HG02840 (cell line): ENCODE results near the gene CUL3.
"Not testable (repeated sequence)": the region's sequence is repeated elsewhere in the genome, so short reads cannot be mapped to it uniquely, and the experiment has no call there.

Experiments
- ATAC-seq: cut with Tn5 transposase; IDR thresholded peaks from one replicate; pipeline ENCODE4 v1.9.1; 2021; ENCODE audit warnings: mild to moderate bottlenecking, moderate library complexity, moderate number of reproducible peaks; ENCODE audit not compliant: unreplicated experiment, low FRiP score

Gene CUL3

GRCh38 chr2:224583033-224583432 lies 2.1 kb downstream of the CUL3 start:
- not testable (repeated sequence) for ATAC-seq

- no peak for ATAC-seq
These were observed 4.9 kb downstream of the CUL3 start for GRCh38 chr2:224580248-224580647.

GRCh38 chr2:224579411-224579810 lies 5.8 kb downstream of the CUL3 start:
- no peak for ATAC-seq

DNA sequence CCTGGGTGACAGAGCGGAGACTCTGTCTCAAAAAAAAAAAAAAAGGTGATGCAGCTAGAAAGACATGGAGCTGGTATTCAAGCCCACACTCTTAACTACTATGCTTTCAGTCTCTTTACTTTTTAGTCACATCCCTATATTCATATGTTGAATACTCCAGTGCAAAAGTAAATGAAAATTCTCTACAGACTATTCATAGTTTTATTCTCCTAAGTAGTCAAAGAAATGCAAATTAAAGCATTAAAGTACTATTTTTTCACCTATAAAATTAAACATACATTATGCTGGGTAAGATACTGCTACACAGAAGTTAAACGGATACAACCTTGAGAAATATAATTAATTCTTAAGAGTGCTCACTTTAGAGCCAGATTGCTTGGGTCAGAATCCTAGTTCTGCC lies 7.6 kb downstream of the CUL3 start:
- no peak for ATAC-seq

DNA sequence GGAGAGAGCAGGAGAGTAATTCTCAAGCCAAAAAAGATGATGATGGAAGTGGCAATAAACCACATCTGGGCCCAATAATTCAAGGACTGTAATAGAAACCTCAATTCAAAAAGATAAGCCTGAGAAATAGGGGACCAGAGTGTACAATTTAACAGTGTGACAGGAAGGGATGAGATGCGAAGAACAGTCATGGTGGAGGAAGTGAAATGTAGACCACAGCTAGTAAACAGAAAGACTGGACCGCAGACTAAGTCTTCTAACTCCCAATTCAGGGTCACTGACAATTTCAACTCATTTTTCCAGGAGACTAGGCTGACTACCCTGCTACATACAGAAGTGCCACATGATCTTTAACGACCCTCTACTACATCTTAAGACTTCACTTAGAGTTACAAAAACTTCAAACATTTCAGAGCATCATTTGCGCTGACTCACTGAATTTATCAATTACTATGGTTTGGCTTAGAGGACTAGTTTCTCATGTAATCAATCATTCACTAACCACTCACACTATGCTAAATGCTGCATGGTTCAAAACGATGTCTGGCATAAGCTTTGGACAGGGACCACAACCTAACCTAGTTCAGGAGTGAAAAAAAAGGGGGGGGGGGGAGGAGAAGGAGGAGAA lies 9.0 kb downstream of the CUL3 start:
- peak; percentile 69 for ATAC-seq

- ATAC-seq: no peak
These were observed 10.6 kb downstream of the CUL3 start for GRCh38 chr2:224574423-224575084.

DNA sequence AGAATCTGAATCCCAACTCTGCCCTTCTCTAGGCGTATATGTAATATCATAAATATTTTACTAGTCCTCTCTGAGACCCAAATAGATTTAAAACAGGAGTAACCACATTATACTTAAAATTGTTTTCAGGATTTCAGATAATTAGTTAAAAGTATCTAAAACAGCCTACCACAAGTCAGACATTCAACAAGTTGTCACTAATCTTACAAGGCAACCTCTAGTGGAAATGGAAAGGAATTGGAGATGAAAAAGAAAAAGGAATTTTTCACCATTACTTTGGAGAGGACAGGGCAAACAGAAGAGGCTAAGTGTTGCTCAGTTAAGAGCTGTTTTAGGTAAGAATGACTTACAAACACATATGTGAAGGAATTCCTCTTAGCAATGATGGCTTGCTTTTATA lies 11.4 kb downstream of the CUL3 start:
- no peak for ATAC-seq

DNA sequence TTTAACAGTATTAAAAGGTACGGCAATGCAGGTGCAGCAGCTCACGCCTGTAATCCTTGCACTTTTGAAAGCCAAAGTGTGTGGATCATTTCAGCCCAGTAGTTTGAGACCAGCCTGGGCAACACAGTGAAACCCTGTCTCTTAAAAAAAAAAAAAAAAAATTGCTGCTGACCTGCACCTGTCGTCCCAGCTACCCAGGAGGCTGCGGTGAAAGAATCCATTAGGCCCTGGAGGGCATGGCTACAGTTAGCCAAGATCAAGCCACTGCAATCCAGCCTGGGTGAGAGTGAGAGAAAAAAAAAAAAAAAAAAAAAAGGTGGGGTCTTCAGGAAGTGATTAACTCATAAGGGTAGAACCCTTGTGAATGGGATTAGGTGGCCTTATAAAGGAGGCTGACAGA lies 12.8 kb downstream of the CUL3 start:
- ATAC-seq: no peak

DNA sequence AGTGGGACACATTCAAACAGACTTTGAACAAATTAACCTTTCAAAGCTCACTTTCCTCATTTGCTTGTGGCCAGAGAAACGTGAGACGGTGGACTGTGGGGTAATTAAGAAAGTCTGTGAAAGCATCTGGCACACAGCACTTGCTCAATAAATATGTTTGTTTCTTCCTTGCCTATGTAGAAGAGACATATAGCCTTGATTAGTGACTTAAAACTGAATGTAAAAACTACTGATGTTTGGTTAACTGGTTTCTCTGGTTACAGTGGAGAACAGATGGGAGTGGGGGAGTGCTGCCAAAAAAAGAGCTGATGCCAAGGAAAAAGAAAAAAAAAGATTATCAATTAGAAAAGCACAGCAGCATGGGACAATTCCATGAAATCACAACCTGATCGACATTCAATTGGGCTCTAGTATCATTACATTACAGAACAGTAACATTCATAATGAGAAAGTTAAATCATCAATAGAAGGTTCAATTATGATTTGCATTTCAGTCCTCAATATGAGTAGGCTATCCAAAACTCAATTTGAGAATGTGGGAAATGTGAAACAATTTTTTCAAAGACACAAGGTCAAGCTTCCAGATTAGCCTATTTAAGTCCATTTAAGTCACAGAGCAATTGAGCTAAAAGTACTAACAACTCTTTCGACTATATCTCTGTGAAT lies 14.7 kb downstream of the CUL3 start:
- ATAC-seq: no peak

DNA sequence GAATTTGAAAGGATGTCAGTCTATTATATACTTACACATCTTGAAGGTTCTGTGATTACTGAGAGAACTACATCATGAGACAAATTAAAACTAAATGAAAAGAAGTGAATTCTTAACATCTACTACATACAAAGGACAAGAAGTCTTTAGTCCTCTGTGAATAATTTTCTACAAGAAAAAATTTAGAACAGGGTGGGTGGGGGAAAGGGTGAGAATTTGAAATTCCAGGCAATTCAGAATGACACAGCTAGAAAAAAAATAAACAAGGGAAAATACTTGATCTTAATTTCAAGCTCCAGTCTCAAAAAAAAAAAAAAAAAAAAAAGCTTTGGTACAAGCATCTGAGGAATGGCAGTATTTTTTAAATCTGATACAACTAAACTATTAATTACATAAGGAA lies 15.5 kb downstream of the CUL3 start:
- ATAC-seq: no peak

- ATAC-seq: no peak
These were observed 19.6 kb downstream of the CUL3 start for GRCh38 chr2:224565452-224566035.

- no peak for ATAC-seq
These were observed 21.6 kb downstream of the CUL3 start for GRCh38 chr2:224563537-224563936.

GRCh38 chr2:224562831-224563230 lies 22.3 kb downstream of the CUL3 start:
- no peak for ATAC-seq

DNA sequence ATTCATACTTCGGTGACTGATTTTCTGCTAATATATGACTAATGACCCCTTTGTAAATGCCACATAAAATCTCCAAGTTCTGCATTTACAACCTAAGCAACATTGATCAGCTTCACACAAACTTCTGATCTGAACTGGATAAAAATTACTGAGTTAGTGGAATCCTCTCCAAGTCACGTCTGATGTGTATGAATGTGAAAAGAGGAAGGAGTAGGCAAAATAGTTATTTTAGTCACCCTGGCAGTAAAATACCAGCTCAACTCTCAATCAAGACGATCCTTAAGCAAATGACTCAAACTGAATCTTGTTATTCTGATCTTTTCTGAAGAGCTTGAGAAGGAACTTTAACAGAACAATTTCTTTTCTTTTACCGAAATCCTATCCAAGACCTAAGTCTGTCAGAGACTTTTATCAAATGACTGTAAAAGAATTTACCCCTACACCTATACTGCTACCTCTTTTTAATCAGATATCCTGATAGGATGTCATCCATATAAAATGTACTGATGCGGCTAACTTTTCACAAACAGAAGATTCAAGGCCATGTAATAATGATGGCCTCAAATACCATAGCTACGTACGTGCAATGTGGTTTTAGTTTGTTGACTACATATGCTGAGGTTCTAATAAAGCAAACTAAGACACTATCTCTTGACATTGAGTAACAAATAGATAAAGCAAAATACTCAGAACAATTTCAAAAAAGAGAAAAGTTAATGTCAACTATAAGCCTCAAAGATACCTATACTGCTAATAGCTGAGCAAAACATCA lies 23.7 kb downstream of the CUL3 start:
- ATAC-seq: no peak

GRCh38 chr2:224560549-224560948 lies 24.6 kb downstream of the CUL3 start:
- ATAC-seq: no peak

DNA sequence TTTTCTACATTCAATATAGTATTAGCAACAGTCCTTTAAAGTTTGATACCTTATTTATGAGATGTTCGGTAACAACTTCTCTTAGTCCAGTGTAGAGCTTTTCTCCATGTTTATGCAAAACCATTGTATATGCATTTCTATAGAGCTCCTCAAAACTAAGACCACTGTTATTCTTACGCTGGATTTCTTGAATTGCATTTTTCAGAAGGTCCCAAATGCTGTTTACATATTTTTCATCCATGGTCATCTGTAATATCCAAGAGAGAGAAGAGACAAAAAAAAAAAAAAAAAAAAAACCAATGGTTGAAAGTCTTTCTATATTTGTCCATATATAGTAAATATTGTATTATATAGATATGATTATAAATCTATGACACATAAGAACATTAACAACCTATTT lies 27.6 kb downstream of the CUL3 start:
- no peak for ATAC-seq

- no peak for ATAC-seq
These were observed 28.8 kb downstream of the CUL3 start for GRCh38 chr2:224556381-224556780.

DNA sequence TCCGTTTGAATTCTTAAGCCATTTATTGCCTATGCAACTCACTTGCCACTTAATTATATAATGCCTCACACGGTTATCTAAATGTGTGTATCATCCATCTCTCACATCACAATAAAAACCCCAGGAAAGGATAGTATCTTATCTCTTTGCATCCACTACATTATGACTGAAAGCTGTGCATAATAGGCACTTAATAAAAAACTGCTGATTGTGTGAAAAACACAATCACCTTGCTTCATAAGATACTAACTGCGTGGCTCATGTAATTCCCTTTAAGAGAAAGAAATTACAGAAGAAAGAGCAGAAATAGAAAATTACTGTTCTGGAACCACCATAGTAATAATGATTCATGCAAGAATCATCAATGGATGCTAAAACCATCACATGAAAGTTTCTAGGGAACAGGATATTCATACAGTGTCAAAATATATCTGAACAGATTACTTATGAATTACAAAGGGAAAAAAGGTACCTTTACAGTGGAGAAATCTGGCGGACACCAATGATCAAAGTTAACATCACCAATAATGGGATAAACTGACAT lies 29.3 kb downstream of the CUL3 start:
- no peak for ATAC-seq

- no peak for ATAC-seq
These were observed 32.4 kb downstream of the CUL3 start for GRCh38 chr2:224552771-224553170.

DNA sequence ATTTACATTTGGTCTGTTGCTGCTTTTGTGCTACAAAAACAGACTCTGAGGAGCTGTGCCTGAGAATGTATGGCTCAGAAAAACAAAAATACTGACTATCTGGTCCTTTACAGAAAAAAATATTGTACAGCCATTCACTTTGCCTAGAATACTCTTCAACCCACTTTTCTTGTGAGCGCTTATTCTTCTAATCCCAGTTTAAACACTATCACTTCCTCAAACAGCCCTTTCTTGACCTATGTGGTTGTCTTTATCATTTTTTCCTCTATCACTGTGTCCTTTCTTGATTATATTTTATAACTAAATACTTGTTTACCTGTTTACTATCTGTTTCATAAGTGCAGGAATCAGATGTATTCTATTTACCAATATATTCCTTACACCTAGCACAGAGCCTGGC lies 33.5 kb downstream of the CUL3 start:
- ATAC-seq: no peak

DNA sequence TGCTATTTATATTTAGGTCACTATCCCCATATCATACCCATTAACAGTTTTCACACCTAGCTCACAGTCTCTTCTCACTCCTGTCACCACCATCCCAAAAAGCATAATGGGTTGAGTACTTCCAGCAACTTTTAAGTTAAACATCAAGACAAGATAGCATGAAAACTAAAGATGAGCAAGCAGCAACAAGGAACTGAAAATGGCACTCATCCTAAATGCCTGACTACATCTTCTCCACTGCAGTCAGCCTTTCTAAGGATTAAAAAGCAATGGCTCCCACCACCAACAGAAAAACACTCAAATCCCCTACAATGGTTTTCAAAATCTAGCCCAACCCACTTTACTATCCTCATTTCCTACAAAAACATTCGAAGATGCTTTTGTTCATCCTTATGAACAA lies 38.2 kb downstream of the CUL3 start:
- ATAC-seq: no peak
